HCT116 (cell line): ENCODE measurements around the gene IL1R1. TPM values are rescaled to one million over a fixed set of nuclear protein-coding genes. Genes with fewer than 3 reads are reported as not detected.

Experiments
- ATAC-seq: fragments of 200-7000 bp; cut with Tn5 transposase; 2 replicates; pipeline ENCODE4 v1.9.1; 2020; ENCODE audit warnings: mild to moderate bottlenecking, moderate library complexity
- BruUV-seq: library from RNA; stranded (reverse); fragments of 400-500 nt; replicated peaks from 2 replicates; lab custom pipeline; 2021; lab: Mats Ljungman, UMichigan
- CTCF ChIA-PET: fragments of 300-600 bp; sonication (Branson Sonifier 250); formaldehyde crosslinking; loops from one replicate; lab custom pipeline; 2021; ENCODE audit warnings: antibody characterized with exemption; lab: Charles Lee
- POLR2A ChIA-PET: fragments of 300-600, 350-600 bp; sonication (Branson Sonifier 250); formaldehyde crosslinking; loops from one replicate; lab custom pipeline; 2021; ENCODE audit warnings: antibody characterized with exemption; lab: Charles Lee
- RAD21 ChIA-PET, 2 experiments: fragments of 300-600 bp; sonication (Branson Sonifier 250); formaldehyde crosslinking; loops; one replicate each; lab custom pipeline; 2023; ENCODE audit warnings: low total read pairs in 2 of 2; ENCODE audit not compliant: uncharacterized antibody in 2 of 2, unreplicated experiment in 2 of 2, low non-redundant PET in 1 of 2; lab: Charles Lee
- DNase-seq: peaks from one replicate; pipeline ENCODE4 v3.0.0-alpha.2; 2010; ENCODE audit warnings: low read depth, low spot score
- H2AFZ ChIP-seq: fragments of 200-600 bp; shearing (Covaris generic), sonication (generic); 2 replicates; pipeline ENCODE4 v1.6.1; 2017; ENCODE audit warnings: low read depth, mixed run types, mixed read lengths, antibody characterized with exemption, low read length; ENCODE audit not compliant: poor library complexity, severe bottlenecking
- H3K27ac ChIP-seq: 2 replicates; pipeline ENCODE4 v1.5.1; 2012; ENCODE audit warnings: low read depth, low read length
- H3K27me3 ChIP-seq: fragments of 200-600 bp; sonication (generic); 2 replicates; pipeline ENCODE4 v1.6.1; 2016; ENCODE audit warnings: mixed run types, low read length, mixed read lengths; ENCODE audit not compliant: insufficient read depth
- H3K36me3 ChIP-seq, 2 experiments: fragments of 200-500 bp in 1 of 2; fragments of 200-600 bp in 1 of 2; sonication (Bioruptor generic) in 1 of 2; sonication (generic) in 1 of 2; 2 replicates each; pipeline versions ENCODE4 v1.5.1 to v1.6.1; 2014 to 2016; ENCODE audit warnings: low read length in 2 of 2, inconsistent platforms in 1 of 2, mixed read lengths in 1 of 2, mixed run types in 1 of 2; ENCODE audit not compliant: insufficient read depth in 2 of 2, control insufficient read depth in 1 of 2
- H3K4me1 ChIP-seq, 2 experiments: fragments of 200-600 bp in 1 of 2; sonication (generic) in 1 of 2; 2 replicates each; pipeline versions ENCODE4 v1.5.1 to v1.6.1; 2012 to 2017; ENCODE audit warnings: low read length in 2 of 2, inconsistent platforms in 1 of 2, mild to moderate bottlenecking in 1 of 2, mixed read lengths in 1 of 2, mixed run types in 1 of 2, moderate library complexity in 1 of 2; ENCODE audit not compliant: insufficient read depth in 2 of 2, control insufficient read depth in 1 of 2
- H3K4me2 ChIP-seq: fragments of 200-600 bp; sonication (generic); 2 replicates; pipeline ENCODE4 v1.6.1; 2017; ENCODE audit warnings: mixed run types, low read length, mixed read lengths
- H3K4me3 ChIP-seq, 2 experiments: fragments of 200-600 bp in 1 of 2; sonication (generic) in 1 of 2; replicated peaks in 1 of 2; 2 replicates each; pipeline ENCODE4 v1.5.1; 2011 to 2016; ENCODE audit warnings: low read length in 2 of 2, control low read depth in 1 of 2, low read depth in 1 of 2, mild to moderate bottlenecking in 1 of 2, mixed read lengths in 1 of 2, mixed run types in 1 of 2
- H3K79me2 ChIP-seq: fragments of 200-600 bp; sonication (generic); 2 replicates; pipeline ENCODE4 v1.6.1; 2017; ENCODE audit warnings: mild to moderate bottlenecking, mixed run types, low read length, moderate library complexity, mixed read lengths; ENCODE audit not compliant: insufficient read depth
- H3K9ac ChIP-seq: fragments of 200-600 bp; sonication (generic); 2 replicates; pipeline ENCODE4 v1.6.1; 2016; ENCODE audit warnings: low read length, mixed read lengths
- H3K9me2 ChIP-seq: fragments of 200-600 bp; sonication (generic), shearing (Covaris generic); 2 replicates; pipeline ENCODE4 v1.6.1; 2017; ENCODE audit warnings: mixed run types, mild to moderate bottlenecking, moderate library complexity; ENCODE audit not compliant: insufficient read depth
- H3K9me3 ChIP-seq, 2 experiments: fragments of 200-500 bp in 1 of 2; fragments of 200-600 bp in 1 of 2; sonication (Bioruptor generic) in 1 of 2; sonication (generic) in 1 of 2; 2 replicates each; pipeline ENCODE4 v1.6.1; 2014 to 2017; ENCODE audit warnings: low read length in 2 of 2, mixed read lengths in 2 of 2, inconsistent platforms in 1 of 2, low read depth in 1 of 2, mild to moderate bottlenecking in 1 of 2, mixed run types in 1 of 2, moderate library complexity in 1 of 2; ENCODE audit not compliant: control insufficient read depth in 1 of 2, insufficient read depth in 1 of 2
- H4K20me1 ChIP-seq: fragments of 200-600 bp; sonication (generic), shearing (Covaris generic); 2 replicates; pipeline ENCODE4 v1.6.1; 2017; ENCODE audit warnings: mixed run types, mild to moderate bottlenecking, moderate library complexity; ENCODE audit not compliant: insufficient read depth
- CBX3 ChIP-seq: IDR thresholded peaks from 2 replicates; pipeline ENCODE4 v1.6.1; 2012; ENCODE audit warnings: low read depth
- CEBPB ChIP-seq: IDR thresholded peaks from 2 replicates; pipeline ENCODE4 v1.6.1; 2012; ENCODE audit warnings: low read depth
- EGR1 ChIP-seq: IDR thresholded peaks from 2 replicates; pipeline ENCODE4 v1.6.1; 2012; ENCODE audit warnings: low read depth
- ELF1 ChIP-seq: IDR thresholded peaks from 2 replicates; pipeline ENCODE4 v1.6.1; 2012; ENCODE audit warnings: low read depth, borderline replicate concordance
- EZH2 ChIP-seq: fragments of 200-600 bp; sonication (generic); IDR thresholded peaks from 2 replicates; pipeline ENCODE4 v1.6.1; 2017; ENCODE audit warnings: antibody characterized with exemption, mixed run types
- FOSL1 ChIP-seq: IDR thresholded peaks from 2 replicates; pipeline ENCODE4 v1.6.1; 2012; ENCODE audit warnings: low read depth
- POLR2AphosphoS5 ChIP-seq: IDR thresholded peaks from 2 replicates; pipeline ENCODE4 v1.6.1; 2011; ENCODE audit warnings: mild to moderate bottlenecking, low read depth, low read length, moderate library complexity
- RAD21 ChIP-seq: IDR thresholded peaks from 2 replicates; pipeline ENCODE4 v1.6.1; 2012; ENCODE audit warnings: low read depth, mild to moderate bottlenecking
- SP1 ChIP-seq: IDR thresholded peaks from 2 replicates; pipeline ENCODE4 v1.6.1; 2012; ENCODE audit warnings: low read depth
- TCF7L2 ChIP-seq: IDR thresholded peaks from 2 replicates; pipeline ENCODE4 v1.7.0; 2011; ENCODE audit warnings: borderline replicate concordance, inconsistent platforms; ENCODE audit not compliant: insufficient read depth, insufficient read length; ENCODE audit errors: extremely low read depth
- YY1 ChIP-seq: IDR thresholded peaks from 2 replicates; pipeline ENCODE4 v1.6.1; 2011; ENCODE audit warnings: low read length, low read depth, moderate library complexity, mild to moderate bottlenecking; ENCODE audit not compliant: insufficient replicate concordance; ENCODE audit errors: extremely low read depth
- ZFX ChIP-seq: fragments of 450-650 bp; IDR thresholded peaks from 2 replicates; pipeline ENCODE4 v1.6.1; 2017
- intact Hi-C: fragments of 100-400 bp; cut with micrococcal nuclease; formaldehyde crosslinking; loops from 2 replicates; pipeline ENCODE4 v1.10.0; 2022
- total RNA-seq: library from RNA; stranded (reverse); gene quantifications from one replicate; pipeline ENCODE4 v1.2.1, GENCODE V29; 2021; ENCODE audit not compliant: unreplicated experiment
- TF ChIP-seq, protein P1 (sequence below): IDR thresholded peaks from 2 replicates; pipeline ENCODE4 v1.6.1; 2011; ENCODE audit warnings: mild to moderate bottlenecking, low read length, moderate library complexity; ENCODE audit not compliant: insufficient replicate concordance; ENCODE audit errors: extremely low read depth
- TF ChIP-seq, protein P2 (sequence below), 3 experiments: fragments of 200-600 bp in 1 of 3; sonication (generic) in 1 of 3; IDR thresholded peaks in 2 of 3; conservative IDR thresholded peaks in 1 of 3; 2 replicates each; pipeline ENCODE4 v1.5.1; 2012 to 2017; ENCODE audit warnings: low read depth in 2 of 3, low read length in 2 of 3, antibody characterized with exemption in 1 of 3, borderline replicate concordance in 1 of 3, control low read depth in 1 of 3, mild to moderate bottlenecking in 1 of 3, mixed read lengths in 1 of 3, mixed run types in 1 of 3, moderate library complexity in 1 of 3; ENCODE audit not compliant: insufficient read depth in 1 of 3

Gene IL1R1
- total RNA-seq, 1 experiment from 2014 or later, result 5.3 TPM

DNA sequence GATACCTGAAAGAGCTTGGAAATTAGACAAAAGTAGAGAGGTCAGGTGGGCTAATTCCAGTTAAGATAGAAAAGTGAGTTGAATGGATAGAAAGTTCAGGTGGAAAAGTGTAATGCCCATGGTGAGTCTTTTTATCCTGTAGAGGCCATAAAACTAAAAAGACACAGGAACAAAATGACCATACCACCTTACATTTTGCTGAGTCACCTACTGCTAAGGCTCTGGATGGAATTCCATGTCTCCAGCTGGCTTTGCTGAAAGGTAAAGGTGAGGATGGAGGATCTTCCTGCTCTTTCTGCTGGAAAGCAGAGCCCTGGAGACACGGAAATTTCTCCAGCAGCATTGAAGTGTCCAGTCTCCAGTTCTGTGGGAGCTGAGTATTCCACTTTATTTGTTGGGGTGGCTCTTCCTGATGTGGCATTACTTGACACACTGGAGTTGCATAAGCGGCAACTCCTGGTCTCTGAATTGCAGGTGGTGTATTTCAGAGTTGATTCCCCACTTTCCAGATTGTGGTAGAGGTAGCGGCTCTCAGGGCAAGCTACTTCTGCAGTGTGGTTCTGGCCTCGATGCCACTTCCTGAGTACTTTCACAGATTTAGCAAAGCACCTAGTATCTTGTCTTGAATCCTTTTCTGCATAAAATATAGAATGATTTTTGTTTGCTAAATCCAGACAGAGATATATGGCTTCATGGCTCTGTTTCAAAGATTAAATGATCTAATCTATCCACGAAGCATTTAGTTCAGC, 55.0 kb downstream of the IL1R1 start:
- no peaks in the 10 kb centered on the region for H3K27me3 ChIP-seq
- no peaks in the 10 kb centered on the region for H3K36me3 ChIP-seq
- POLR2A ChIA-PET, result no interaction called here
- intact Hi-C loops, result no loop called here
- no peak for DNase-seq
- H3K4me2 ChIP-seq, result no peak overlapping the region
- H3K27ac ChIP-seq, result no peak overlapping the region
- RAD21 ChIA-PET, result no interaction called here
- H3K9me2 ChIP-seq, result no peaks in the 10 kb centered on the region
- ATAC-seq, result no peak
- peaks cover 0 to 7% of the 10 kb centered on the region in 2 experiments; a peak in 1 of 4 replicates for H3K4me1 ChIP-seq
- CTCF ChIA-PET, result interaction anchor here (1.0 kb wide), 1 partner anchor 43 kb away, joined by 4 read pairs; no protein-coding TSS in a partner anchor
- TF ChIP-seq POLR2AphosphoS5, result no peak
- no peak for TF ChIP-seq TCF7L2
- TF ChIP-seq, protein P1, sequence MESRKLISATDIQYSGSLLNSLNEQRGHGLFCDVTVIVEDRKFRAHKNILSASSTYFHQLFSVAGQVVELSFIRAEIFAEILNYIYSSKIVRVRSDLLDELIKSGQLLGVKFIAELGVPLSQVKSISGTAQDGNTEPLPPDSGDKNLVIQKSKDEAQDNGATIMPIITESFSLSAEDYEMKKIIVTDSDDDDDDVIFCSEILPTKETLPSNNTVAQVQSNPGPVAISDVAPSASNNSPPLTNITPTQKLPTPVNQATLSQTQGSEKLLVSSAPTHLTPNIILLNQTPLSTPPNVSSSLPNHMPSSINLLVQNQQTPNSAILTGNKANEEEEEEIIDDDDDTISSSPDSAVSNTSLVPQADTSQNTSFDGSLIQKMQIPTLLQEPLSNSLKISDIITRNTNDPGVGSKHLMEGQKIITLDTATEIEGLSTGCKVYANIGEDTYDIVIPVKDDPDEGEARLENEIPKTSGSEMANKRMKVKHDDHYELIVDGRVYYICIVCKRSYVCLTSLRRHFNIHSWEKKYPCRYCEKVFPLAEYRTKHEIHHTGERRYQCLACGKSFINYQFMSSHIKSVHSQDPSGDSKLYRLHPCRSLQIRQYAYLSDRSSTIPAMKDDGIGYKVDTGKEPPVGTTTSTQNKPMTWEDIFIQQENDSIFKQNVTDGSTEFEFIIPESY, result no peak
- no peak for TF ChIP-seq EZH2
- no peak for TF ChIP-seq SP1
- no peak for TF ChIP-seq ZFX
- TF ChIP-seq, protein P2, sequence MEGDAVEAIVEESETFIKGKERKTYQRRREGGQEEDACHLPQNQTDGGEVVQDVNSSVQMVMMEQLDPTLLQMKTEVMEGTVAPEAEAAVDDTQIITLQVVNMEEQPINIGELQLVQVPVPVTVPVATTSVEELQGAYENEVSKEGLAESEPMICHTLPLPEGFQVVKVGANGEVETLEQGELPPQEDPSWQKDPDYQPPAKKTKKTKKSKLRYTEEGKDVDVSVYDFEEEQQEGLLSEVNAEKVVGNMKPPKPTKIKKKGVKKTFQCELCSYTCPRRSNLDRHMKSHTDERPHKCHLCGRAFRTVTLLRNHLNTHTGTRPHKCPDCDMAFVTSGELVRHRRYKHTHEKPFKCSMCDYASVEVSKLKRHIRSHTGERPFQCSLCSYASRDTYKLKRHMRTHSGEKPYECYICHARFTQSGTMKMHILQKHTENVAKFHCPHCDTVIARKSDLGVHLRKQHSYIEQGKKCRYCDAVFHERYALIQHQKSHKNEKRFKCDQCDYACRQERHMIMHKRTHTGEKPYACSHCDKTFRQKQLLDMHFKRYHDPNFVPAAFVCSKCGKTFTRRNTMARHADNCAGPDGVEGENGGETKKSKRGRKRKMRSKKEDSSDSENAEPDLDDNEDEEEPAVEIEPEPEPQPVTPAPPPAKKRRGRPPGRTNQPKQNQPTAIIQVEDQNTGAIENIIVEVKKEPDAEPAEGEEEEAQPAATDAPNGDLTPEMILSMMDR (IDR thresholded peaks at IDR 0.05 in 2 of 3, conservative IDR thresholded peaks at IDR 0.05 in 1 of 3; ENCODE audit: borderline replicate concordance in 1 of 3, insufficient read depth in 1 of 3, low read depth in 2 of 3, low read length in 2 of 3), result no peak
- no peak for TF ChIP-seq ELF1
- TF ChIP-seq RAD21, result no peak
- no peak for TF ChIP-seq CBX3
- no peak for TF ChIP-seq EGR1
- TF ChIP-seq CEBPB, result no peak
- no peak for TF ChIP-seq FOSL1
- no peak for TF ChIP-seq YY1
- H3K9me3 ChIP-seq, result no peaks in the 10 kb centered on the region
- no peak overlapping the region for H2AFZ ChIP-seq
- BruUV-seq, result no TSS peak
- H3K4me3 ChIP-seq, result no peak overlapping the region
- no peaks in the 10 kb centered on the region for H3K79me2 ChIP-seq
- H3K9ac ChIP-seq, result no peak overlapping the region
- no peaks in the 10 kb centered on the region for H4K20me1 ChIP-seq
